Heart left ventricle (tissue), 13 donors: ENCODE measurements around the gene RPS6KA2.

ENCODE experiments used
- POLR2A ChIP-seq, 2 donors: fragments of 450-650 bp; IDR thresholded peaks; one replicate each; pipeline ENCODE4 v1.6.1; 2017; ENCODE audit warnings: antibody characterized with exemption in 2 of 2, mild to moderate bottlenecking in 2 of 2, moderate library complexity in 2 of 2
- TF ChIP-seq, protein P1 (sequence below), 12 donors: fragments of 200-600 bp; sonication (generic) in 4 of 12; IDR thresholded peaks; one replicate each; pipeline versions ENCODE4 v1.5.0 to v1.8.0; 2018 to 2022; ENCODE audit warnings: antibody characterized with exemption in 12 of 12, mild to moderate bottlenecking in 5 of 12
- donor health status: ischemic (EF 13 %, LVEDD 7.1; RV severe dilation, severe dysfunction).
- donor health status: DM: no; HTN: yes; CAD: no.
- donor health status: DM: no; HTN: no; CAD: no.
- donor health status: ischemic (EF 25% LVEDD 6.9; RV normal size, moderate dysfunction).
- donor health status: ischemic (EF 25% LVEDD 5.7; RV mildly dilated, moderate dysfunction).
- donor health status: ischemic (EF 35%, LVEDD 5.7; RV mildly dilated, moderate dysfunction).
- donor health status: nonischemic (EF 11% LVEDD 7.7; RV severe dilation, severe dysfunction).
- donor health status: DM: yes; HTN: yes; CAD: no.
- donor health status: PGD.
- donor health status: ischemic (EF 29% LVEDD 5.4; RV normal size, mild dysfunction).
- donor health status: nonischemic (EF 23%, LVEDD 6.1; RV moderate dilation, normal function).

DNA sequence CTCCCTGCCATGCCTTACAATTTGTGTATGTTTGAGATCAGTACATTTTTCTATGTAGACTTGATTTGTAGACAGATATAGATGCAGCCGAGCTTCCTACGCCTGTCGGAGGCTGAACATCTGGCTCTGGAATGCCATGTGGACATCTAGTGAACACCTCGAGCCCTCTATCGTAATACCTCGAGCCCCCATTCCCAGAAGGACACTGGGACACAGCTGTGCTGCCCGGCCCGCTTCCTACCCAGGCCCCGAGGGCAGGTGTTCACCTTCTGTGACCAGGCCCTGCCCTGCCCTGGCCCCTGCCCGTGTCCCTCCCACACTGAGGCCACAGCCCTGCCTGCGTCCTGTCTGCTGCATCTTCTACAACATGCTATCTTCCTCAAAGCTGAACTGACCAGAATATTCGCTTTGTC, 12.9 kb downstream of the RPS6KA2 start:
- TF ChIP-seq POLR2A (IDR thresholded peaks at IDR 0.05): no peak
- TF ChIP-seq, protein P1, sequence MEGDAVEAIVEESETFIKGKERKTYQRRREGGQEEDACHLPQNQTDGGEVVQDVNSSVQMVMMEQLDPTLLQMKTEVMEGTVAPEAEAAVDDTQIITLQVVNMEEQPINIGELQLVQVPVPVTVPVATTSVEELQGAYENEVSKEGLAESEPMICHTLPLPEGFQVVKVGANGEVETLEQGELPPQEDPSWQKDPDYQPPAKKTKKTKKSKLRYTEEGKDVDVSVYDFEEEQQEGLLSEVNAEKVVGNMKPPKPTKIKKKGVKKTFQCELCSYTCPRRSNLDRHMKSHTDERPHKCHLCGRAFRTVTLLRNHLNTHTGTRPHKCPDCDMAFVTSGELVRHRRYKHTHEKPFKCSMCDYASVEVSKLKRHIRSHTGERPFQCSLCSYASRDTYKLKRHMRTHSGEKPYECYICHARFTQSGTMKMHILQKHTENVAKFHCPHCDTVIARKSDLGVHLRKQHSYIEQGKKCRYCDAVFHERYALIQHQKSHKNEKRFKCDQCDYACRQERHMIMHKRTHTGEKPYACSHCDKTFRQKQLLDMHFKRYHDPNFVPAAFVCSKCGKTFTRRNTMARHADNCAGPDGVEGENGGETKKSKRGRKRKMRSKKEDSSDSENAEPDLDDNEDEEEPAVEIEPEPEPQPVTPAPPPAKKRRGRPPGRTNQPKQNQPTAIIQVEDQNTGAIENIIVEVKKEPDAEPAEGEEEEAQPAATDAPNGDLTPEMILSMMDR (IDR thresholded peaks at IDR 0.05): no peak
